ENCODE data around the gene SPRED3.
"Not testable (repeated sequence)": the region's sequence is repeated elsewhere in the genome, so short reads cannot be mapped to it uniquely, and the experiment has no call there.

The SPRED3 gene, protein sequence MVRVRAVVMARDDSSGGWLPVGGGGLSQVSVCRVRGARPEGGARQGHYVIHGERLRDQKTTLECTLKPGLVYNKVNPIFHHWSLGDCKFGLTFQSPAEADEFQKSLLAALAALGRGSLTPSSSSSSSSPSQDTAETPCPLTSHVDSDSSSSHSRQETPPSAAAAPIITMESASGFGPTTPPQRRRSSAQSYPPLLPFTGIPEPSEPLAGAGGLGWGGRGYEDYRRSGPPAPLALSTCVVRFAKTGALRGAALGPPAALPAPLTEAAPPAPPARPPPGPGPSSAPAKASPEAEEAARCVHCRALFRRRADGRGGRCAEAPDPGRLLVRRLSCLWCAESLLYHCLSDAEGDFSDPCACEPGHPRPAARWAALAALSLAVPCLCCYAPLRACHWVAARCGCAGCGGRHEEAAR

DNA sequence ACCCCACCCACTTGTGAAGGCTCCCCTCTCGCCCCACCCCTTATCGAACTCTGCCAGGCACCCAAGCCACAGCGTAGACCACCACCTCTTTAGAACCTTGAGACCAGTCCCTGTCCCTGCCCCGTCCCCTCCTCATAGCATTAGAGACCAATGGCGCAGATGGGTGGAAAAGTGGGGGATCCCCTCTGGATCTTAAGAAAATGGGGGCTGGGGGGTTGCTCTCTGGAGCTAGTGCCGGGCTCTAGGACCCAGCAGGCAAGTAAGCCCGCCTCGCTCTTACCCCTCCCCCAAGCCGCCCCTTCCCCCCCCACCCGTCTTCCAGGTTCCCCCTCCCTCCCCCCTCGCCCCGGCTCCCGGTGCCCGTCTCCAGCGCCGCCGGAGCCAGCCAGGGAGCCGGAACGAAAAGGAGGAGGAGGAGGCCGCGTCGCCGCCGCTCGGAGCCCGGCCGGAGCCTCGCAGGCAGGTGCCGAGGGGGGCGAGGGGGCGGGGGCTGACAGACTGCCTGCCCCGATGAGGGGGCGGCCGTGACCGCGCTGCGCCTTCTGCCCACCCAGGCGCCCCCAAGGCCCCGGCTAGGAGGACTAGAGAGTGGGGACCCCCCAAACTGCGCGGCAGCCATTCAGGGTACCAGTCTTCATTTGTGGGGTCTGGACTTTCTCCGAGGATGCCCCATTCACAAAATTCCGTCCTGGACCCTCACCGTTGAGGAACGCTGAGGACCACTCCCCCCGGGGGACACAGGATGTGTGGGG is at the start of gene SPRED3:
SPRED3 (plus strand) TSS at position 349 of the 752 bp plus-strand sequence. CDS start 1,606 bp downstream, outside the sequence.
- H3K4me3 ChIP-seq (ENCODE audit: low read depth, low read length): peak within 1 kb of the TSS; percentile 82
- TF ChIP-seq CTCF (IDR thresholded peaks at IDR 0.05; ENCODE audit: low read depth, low read length): no peak
- no peak for DNase-seq (ENCODE audit: low read depth, low spot score)
- in situ Hi-C loops (cut with HindIII; ENCODE audit: low sequenced_read_pairs): no loop called here

GRCh38 chr19:38339011-38339410 is 49.5 kb upstream of the SPRED3 start:
- in situ Hi-C loops (cut with HindIII; ENCODE audit: low sequenced_read_pairs); DNase-seq (ENCODE audit: low read depth, low spot score): not testable (repeated sequence)

DNA sequence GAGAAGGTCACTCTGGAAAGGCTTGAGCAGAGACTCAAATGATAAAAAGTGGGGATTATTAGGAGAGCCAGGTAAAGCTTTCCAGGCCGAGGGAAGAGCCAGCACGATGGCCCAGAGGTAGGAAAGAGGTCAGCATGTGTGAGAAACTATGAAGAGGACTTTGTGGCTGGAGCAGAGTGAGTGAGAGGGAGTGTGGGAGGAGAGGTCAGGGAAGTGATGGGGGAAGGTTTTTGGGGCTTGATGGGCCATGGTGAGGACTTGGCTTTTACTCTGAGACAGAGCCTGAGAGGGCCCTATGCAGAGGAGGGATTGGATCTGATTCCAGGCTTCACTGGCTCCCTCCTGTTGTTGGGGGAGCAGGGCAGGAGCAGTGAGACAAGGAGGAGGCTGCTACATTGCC is 47.6 kb upstream of the SPRED3 start:
- in situ Hi-C loops (cut with HindIII; ENCODE audit: low sequenced_read_pairs): no loop called here

More at GRCh38 chr19:38339011-38339410, 49.5 kb upstream of the SPRED3 start:
- H3K4me3 ChIP-seq (ENCODE audit: low read depth, low read length): not testable (repeated sequence)

DNA sequence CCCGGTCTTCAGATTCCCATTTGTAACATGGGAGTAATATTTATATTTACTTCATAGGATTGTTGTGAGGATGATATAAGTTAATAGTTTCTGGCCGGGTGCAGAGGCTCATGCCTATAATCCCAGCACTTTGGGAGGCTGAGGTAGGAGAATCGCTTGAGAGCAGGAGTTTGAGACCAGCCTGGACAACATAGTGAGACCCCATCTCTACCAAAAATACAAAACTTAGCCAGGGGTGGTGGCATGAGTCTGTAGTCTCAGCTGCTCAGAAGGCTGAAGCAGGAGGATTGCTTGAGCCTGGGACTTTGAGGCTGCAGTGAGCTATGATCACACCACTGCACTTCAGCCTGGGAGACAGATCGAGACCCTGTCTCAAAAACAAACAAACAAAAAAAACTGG is 41.7 kb upstream of the SPRED3 start:
- H3K4me3 ChIP-seq (ENCODE audit: low read depth, low read length): no peak overlapping the region
- in situ Hi-C loops (cut with HindIII; ENCODE audit: low sequenced_read_pairs): no loop called here
- TF ChIP-seq CTCF (IDR thresholded peaks at IDR 0.05; ENCODE audit: low read depth, low read length): no peak
- no peak for DNase-seq (ENCODE audit: low read depth, low spot score)

More for the DNA sequence above, 47.6 kb upstream of the SPRED3 start:
- DNase-seq (ENCODE audit: low read depth, low spot score): no peak
- H3K4me3 ChIP-seq (ENCODE audit: low read depth, low read length): no peak overlapping the region
- TF ChIP-seq CTCF (IDR thresholded peaks at IDR 0.05; ENCODE audit: low read depth, low read length): no peak

DNA sequence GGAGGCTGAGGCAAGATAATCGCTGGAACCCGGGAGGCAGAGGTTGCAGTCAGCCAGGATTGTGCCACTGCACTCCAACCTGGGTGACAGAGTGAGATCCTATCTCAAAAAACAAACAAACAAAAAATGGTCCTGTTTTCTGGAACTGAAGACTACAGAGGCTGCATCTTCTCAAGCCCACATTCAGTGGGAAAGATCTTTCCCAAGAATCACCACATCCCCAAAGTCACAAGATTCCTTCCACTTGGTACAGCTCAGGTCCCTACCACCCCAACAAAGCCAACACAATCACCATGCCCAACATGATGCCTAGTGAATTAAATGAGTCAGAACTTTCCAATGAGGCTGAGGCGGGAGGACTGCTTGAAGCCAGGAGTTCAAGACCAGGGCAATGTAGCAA is 37.6 kb upstream of the SPRED3 start:
- no peak overlapping the region for H3K4me3 ChIP-seq (ENCODE audit: low read depth, low read length)
- in situ Hi-C loops (cut with HindIII; ENCODE audit: low sequenced_read_pairs): no loop called here
- no peak for DNase-seq (ENCODE audit: low read depth, low spot score)
- TF ChIP-seq CTCF (IDR thresholded peaks at IDR 0.05; ENCODE audit: low read depth, low read length): no peak

- no peak for DNase-seq (ENCODE audit: low read depth, low spot score)
- no peak overlapping the region for H3K4me3 ChIP-seq (ENCODE audit: low read depth, low read length)
- in situ Hi-C loops (cut with HindIII; ENCODE audit: low sequenced_read_pairs): no loop called here
- TF ChIP-seq CTCF (IDR thresholded peaks at IDR 0.05; ENCODE audit: low read depth, low read length): no peak
Observed at GRCh38 chr19:38351865-38352395, 36.6 kb upstream of the SPRED3 start.
